GM21390 (cell line): Measurements from ENCODE around the gene IMPDH1.
A peak's percentile ranks its signal among the peaks of the same experiment; 100 is the strongest.
"Not testable (repeated sequence)": the region's sequence is repeated elsewhere in the genome, so short reads cannot be mapped to it uniquely, and the experiment has no call there.

ENCODE experiments used
- ATAC-seq: cut with Tn5 transposase; IDR thresholded peaks from one replicate; pipeline ENCODE4 v1.9.1; 2021; ENCODE audit not compliant: unreplicated experiment

IMPDH1 gene

GRCh38 chr7:128409596-128410450, at the start of gene IMPDH1:
Gene IMPDH1, minus strand, starts transcription at chr7:128409982. Its CDS starts 81 bp downstream, at chr7:128409901.
- ATAC-seq = peak; percentile 79

GRCh38 chr7:128459394-128459878, 49.7 kb upstream of the IMPDH1 start:
- peak; percentile 50 for ATAC-seq

GRCh38 chr7:128458956-128459355, 49.2 kb upstream of the IMPDH1 start:
- ATAC-seq = peak; percentile 36

GRCh38 chr7:128457385-128457784, 47.6 kb upstream of the IMPDH1 start:
- not testable (repeated sequence) for ATAC-seq

GRCh38 chr7:128456255-128456725, 46.5 kb upstream of the IMPDH1 start:
- no peak for ATAC-seq

GRCh38 chr7:128455543-128456254, 45.9 kb upstream of the IMPDH1 start, which contains the start of gene HILPDA:
Gene HILPDA, plus strand, starts transcription at chr7:128455878. Its CDS starts 1,391 bp downstream, at chr7:128457269.
- peak; percentile 77 for ATAC-seq

- ATAC-seq = no peak
Measured at GRCh38 chr7:128454808-128455542, 45.2 kb upstream of the IMPDH1 start.

- no peak for ATAC-seq
Measured at GRCh38 chr7:128453836-128454804, 44.3 kb upstream of the IMPDH1 start.

GRCh38 chr7:128452552-128452951, 42.8 kb upstream of the IMPDH1 start:
- ATAC-seq = no peak

GRCh38 chr7:128450913-128451312, 41.1 kb upstream of the IMPDH1 start:
- no peak for ATAC-seq

GRCh38 chr7:128450409-128450808, 40.6 kb upstream of the IMPDH1 start:
- no peak for ATAC-seq

- no peak for ATAC-seq
Measured at GRCh38 chr7:128448751-128449302, 39.0 kb upstream of the IMPDH1 start.

- ATAC-seq = no peak
Measured at GRCh38 chr7:128447941-128448564, 38.3 kb upstream of the IMPDH1 start.

- no peak for ATAC-seq
Measured at GRCh38 chr7:128446306-128446705, 36.5 kb upstream of the IMPDH1 start.

- ATAC-seq = no peak
Measured at GRCh38 chr7:128443831-128444600, 34.2 kb upstream of the IMPDH1 start.

GRCh38 chr7:128442356-128442755, 32.6 kb upstream of the IMPDH1 start:
- ATAC-seq = no peak

GRCh38 chr7:128437426-128438332, 27.9 kb upstream of the IMPDH1 start:
- peak; percentile 79 for ATAC-seq
